ENCODE data around the gene BMERB1. TPM values are rescaled to one million over a fixed set of nuclear protein-coding genes. Genes with fewer than 3 reads are reported as not detected.

Gene BMERB1
- polyA plus RNA-seq, 1 donor (not counting 4 experiments of a cell fraction or from before 2014, with no cell fraction given): 7.8 TPM

- Histone ChIP-seq H3K27me3 (ENCODE audit: control insufficient read depth, extremely low read depth, insufficient read depth, low read length) (no peaks in the 10 kb centered on the region), H2AFZ (ENCODE audit: control insufficient read depth, low read length) (no peak overlapping the region), H4K20me1 (ENCODE audit: control insufficient read depth, extremely low read depth, insufficient read depth, low read length) (no peaks in the 10 kb centered on the region), H3K9ac (ENCODE audit: control insufficient read depth, extremely low read depth, insufficient read depth, low read length) (no peak overlapping the region), H3K4me2 (ENCODE audit: control insufficient read depth, extremely low read depth, insufficient read depth, low read depth, low read length) (no peak overlapping the region), H3K4me1 (ENCODE audit: control insufficient read depth, extremely low read depth, insufficient read depth, low read length) (no peaks in the 10 kb centered on the region), H3K9me3 (ENCODE audit: control insufficient read depth, low read depth, low read length) (no peaks in the 10 kb centered on the region), H3K9me1 (ENCODE audit: control insufficient read depth, extremely low read depth, insufficient read depth, low read length) (no peaks in the 10 kb centered on the region), H3K27ac (ENCODE audit: control insufficient read depth, insufficient read depth, low read length) (no peak overlapping the region), H3K4me3 (ENCODE audit: control insufficient read depth in 2 of 3, extremely low read depth in 1 of 3, insufficient read depth in 2 of 3, low read depth in 1 of 3, low read length in 3 of 3) (no peak overlapping the region), H3K36me3 (ENCODE audit: control insufficient read depth in 2 of 2, extremely low read depth in 1 of 2, insufficient read depth in 2 of 2, low read length in 2 of 2) (no peaks in the 10 kb centered on the region), H3K79me2 (ENCODE audit: control insufficient read depth, insufficient read depth, low read length) (no peaks in the 10 kb centered on the region)
- dilution Hi-C loops (cut with MboI; ENCODE audit: extremely low pct_ligation_motif_present, low sequenced_read_pairs): no loop called here
- DNase-seq (ENCODE audit: low read depth, low spot score): no peak
- TF ChIP-seq CTCF (optimal IDR thresholded peaks at IDR 0.05 in 1 of 3, IDR thresholded peaks at IDR 0.05 in 1 of 3, conservative IDR thresholded peaks at IDR 0.05 in 1 of 3; ENCODE audit: extremely low read depth in 1 of 3, insufficient read depth in 2 of 3, low read length in 3 of 3) (peak in 2 of 3 experiments; percentile 10 to 46), EZH2 (IDR thresholded peaks at IDR 0.05; ENCODE audit: low read length) (no peak)
- FAIRE-seq: no peak
Measured at GRCh38 chr16:15523092-15523541, 88.7 kb downstream of the BMERB1 start.

DNA sequence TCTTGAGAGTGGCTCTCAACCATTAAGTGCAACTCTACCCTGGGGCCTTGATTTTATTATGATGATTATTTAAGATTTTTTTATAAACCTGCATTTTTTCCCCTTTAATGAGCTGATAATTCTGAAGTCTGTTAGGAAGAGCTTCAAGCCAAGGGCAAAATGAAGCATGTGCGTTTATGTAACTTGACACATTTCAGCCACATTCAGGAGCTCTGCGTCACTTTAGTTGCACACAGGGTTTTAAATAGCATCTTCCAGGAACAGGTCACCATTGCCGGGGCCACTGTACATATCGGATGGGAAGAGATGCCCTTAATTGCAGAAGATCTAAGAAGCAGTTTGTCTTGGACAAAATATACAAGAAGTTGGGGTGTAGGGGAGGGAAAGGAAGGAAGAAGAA, 89.6 kb downstream of the BMERB1 start:
- H3K9me1 ChIP-seq (ENCODE audit: control insufficient read depth, extremely low read depth, insufficient read depth, low read length): no peaks in the 10 kb centered on the region
- H4K20me1 ChIP-seq (ENCODE audit: control insufficient read depth, extremely low read depth, insufficient read depth, low read length): no peaks in the 10 kb centered on the region
- H3K27ac ChIP-seq (ENCODE audit: control insufficient read depth, insufficient read depth, low read length): no peak overlapping the region
- no peaks in the 10 kb centered on the region for H3K36me3 ChIP-seq (ENCODE audit: control insufficient read depth in 2 of 2, extremely low read depth in 1 of 2, insufficient read depth in 2 of 2, low read length in 2 of 2)
- no peak overlapping the region for H2AFZ ChIP-seq (ENCODE audit: control insufficient read depth, low read length)
- FAIRE-seq (no peak), DNase-seq (ENCODE audit: low read depth, low spot score) (no peak)
- no peak overlapping the region for H3K4me2 ChIP-seq (ENCODE audit: control insufficient read depth, extremely low read depth, insufficient read depth, low read depth, low read length)
- no peaks in the 10 kb centered on the region for H3K4me1 ChIP-seq (ENCODE audit: control insufficient read depth, extremely low read depth, insufficient read depth, low read length)
- H3K27me3 ChIP-seq (ENCODE audit: control insufficient read depth, extremely low read depth, insufficient read depth, low read length): no peaks in the 10 kb centered on the region
- no peak overlapping the region for H3K4me3 ChIP-seq (ENCODE audit: control insufficient read depth in 2 of 3, extremely low read depth in 1 of 3, insufficient read depth in 2 of 3, low read depth in 1 of 3, low read length in 3 of 3)
- TF ChIP-seq CTCF (optimal IDR thresholded peaks at IDR 0.05 in 1 of 3, IDR thresholded peaks at IDR 0.05 in 1 of 3, conservative IDR thresholded peaks at IDR 0.05 in 1 of 3; ENCODE audit: extremely low read depth in 1 of 3, insufficient read depth in 2 of 3, low read length in 3 of 3): no peak
- TF ChIP-seq EZH2 (IDR thresholded peaks at IDR 0.05; ENCODE audit: low read length): no peak
- no peaks in the 10 kb centered on the region for H3K79me2 ChIP-seq (ENCODE audit: control insufficient read depth, insufficient read depth, low read length)
- no peaks in the 10 kb centered on the region for H3K9me3 ChIP-seq (ENCODE audit: control insufficient read depth, low read depth, low read length)
- no peak overlapping the region for H3K9ac ChIP-seq (ENCODE audit: control insufficient read depth, extremely low read depth, insufficient read depth, low read length)
- dilution Hi-C loops (cut with MboI; ENCODE audit: extremely low pct_ligation_motif_present, low sequenced_read_pairs): no loop called here

Data from keratinocyte (primary cell).